MCF 10A (cell line): ENCODE measurements around the gene TNFRSF8. TPM values are rescaled to one million over a fixed set of nuclear protein-coding genes. Genes with fewer than 3 reads are reported as not detected.

Experiments
- BruUV-seq: library from RNA; stranded (reverse); fragments of 400-500 nt; replicated peaks from 2 replicates; lab custom pipeline; 2021; lab: Mats Ljungman, UMichigan
- CTCF ChIA-PET: fragments of 300-600 bp; sonication (Branson Sonifier 250); formaldehyde crosslinking; extraction: SDS; loops from one replicate; lab custom pipeline; 2021; ENCODE audit warnings: antibody characterized with exemption, inconsistent platforms; lab: Yijun Ruan, JAX
- POLR2A ChIA-PET: fragments of 300-600, 350-650 bp; sonication (Branson Sonifier 250); formaldehyde crosslinking; extraction: SDS; loops from one replicate; lab custom pipeline; 2020; ENCODE audit warnings: antibody characterized with exemption, inconsistent platforms; lab: Yijun Ruan, JAX
- DNase-seq: peaks from one replicate; pipeline ENCODE4 v3.0.0-alpha.2; 2018; ENCODE audit not compliant: unreplicated experiment
- H3K27ac Mint-ChIP-seq: one replicate; pipeline ENCODE4 v1.8.0; 2022; ENCODE audit warnings: mild to moderate bottlenecking, low read depth, mixed read lengths; ENCODE audit not compliant: unreplicated experiment
- H3K27me3 Mint-ChIP-seq: one replicate; pipeline ENCODE4 v1.8.0; 2022; ENCODE audit warnings: mixed read lengths; ENCODE audit not compliant: insufficient read depth, unreplicated experiment
- H3K36me3 Mint-ChIP-seq: one replicate; pipeline ENCODE4 v1.8.0; 2022; ENCODE audit warnings: mild to moderate bottlenecking, moderate library complexity, mixed read lengths; ENCODE audit not compliant: insufficient read depth, unreplicated experiment
- H3K4me1 Mint-ChIP-seq: one replicate; pipeline ENCODE4 v1.8.0; 2022; ENCODE audit warnings: mixed read lengths; ENCODE audit not compliant: insufficient read depth, unreplicated experiment
- H3K4me3 Mint-ChIP-seq: one replicate; pipeline ENCODE4 v1.8.0; 2022; ENCODE audit warnings: mild to moderate bottlenecking, moderate library complexity, mixed read lengths; ENCODE audit not compliant: unreplicated experiment
- H3K9me3 Mint-ChIP-seq: one replicate; pipeline ENCODE4 v1.8.0; 2022; ENCODE audit warnings: mixed read lengths; ENCODE audit not compliant: unreplicated experiment
- CTCF ChIP-seq: fragments of 200-600 bp; IDR thresholded peaks from one replicate; pipeline ENCODE4 v1.8.0; 2022; ENCODE audit warnings: antibody characterized with exemption, mild to moderate bottlenecking; ENCODE audit not compliant: unreplicated experiment
- intact Hi-C: fragments of 100-400 bp; cut with micrococcal nuclease; formaldehyde crosslinking; loops from 2 replicates; pipeline ENCODE4 v1.14.1; 2022
- total RNA-seq: library from RNA; stranded (reverse); gene quantifications from 2 replicates; pipeline ENCODE4 v1.2.3, GENCODE V29; 2022

The TNFRSF8 gene
- total RNA-seq, 1 experiment from 2014 or later, result not detected

- H3K27ac Mint-ChIP-seq, result no peak overlapping the region
- intact Hi-C loops, result no loop called here
- no peaks in the 10 kb centered on the region for H3K27me3 Mint-ChIP-seq
- ChIA-PET CTCF (interaction anchor here (0.7 kb wide), 1 partner anchor 12 kb away, joined by 3 read pairs; no protein-coding TSS in a partner anchor), POLR2A (interaction anchor here (1.7 kb wide), 1 partner anchor 40 kb away, joined by 4 read pairs; no protein-coding TSS in a partner anchor)
- no peaks in the 10 kb centered on the region for H3K4me1 Mint-ChIP-seq
- no peaks in the 10 kb centered on the region for H3K9me3 Mint-ChIP-seq
- no peak for DNase-seq
- no peak overlapping the region for H3K4me3 Mint-ChIP-seq
- no peak for TF ChIP-seq CTCF
- H3K36me3 Mint-ChIP-seq, result peaks cover 35% of the 10 kb centered on the region
- no TSS peak for BruUV-seq
Observed at GRCh38 chr1:12022036-12022435, 41.1 kb upstream of the TNFRSF8 start.

GRCh38 chr1:12026586-12026985 lies 36.5 kb upstream of the TNFRSF8 start:
- no peak overlapping the region for H3K27ac Mint-ChIP-seq
- DNase-seq, result no peak
- no peaks in the 10 kb centered on the region for H3K9me3 Mint-ChIP-seq
- H3K36me3 Mint-ChIP-seq, result peaks cover 41% of the 10 kb centered on the region
- BruUV-seq, result no TSS peak
- H3K27me3 Mint-ChIP-seq, result no peaks in the 10 kb centered on the region
- CTCF ChIA-PET, result no interaction called here
- intact Hi-C loops, result no loop called here
- H3K4me1 Mint-ChIP-seq, result no peaks in the 10 kb centered on the region
- no peak for TF ChIP-seq CTCF
- no peak overlapping the region for H3K4me3 Mint-ChIP-seq
- POLR2A ChIA-PET, result no interaction called here

- CTCF ChIA-PET, result no interaction called here
- intact Hi-C loops, result no loop called here
- Mint-ChIP-seq H3K4me1 (no peaks in the 10 kb centered on the region), H3K4me3 (no peak overlapping the region), H3K27me3 (no peaks in the 10 kb centered on the region), H3K27ac (no peak overlapping the region), H3K36me3 (peaks cover 41% of the 10 kb centered on the region), H3K9me3 (no peaks in the 10 kb centered on the region)
- DNase-seq, result no peak
- no TSS peak for BruUV-seq
- TF ChIP-seq CTCF, result no peak
- POLR2A ChIA-PET, result no interaction called here
Observed at GRCh38 chr1:12028248-12028647, 34.9 kb upstream of the TNFRSF8 start.

DNA sequence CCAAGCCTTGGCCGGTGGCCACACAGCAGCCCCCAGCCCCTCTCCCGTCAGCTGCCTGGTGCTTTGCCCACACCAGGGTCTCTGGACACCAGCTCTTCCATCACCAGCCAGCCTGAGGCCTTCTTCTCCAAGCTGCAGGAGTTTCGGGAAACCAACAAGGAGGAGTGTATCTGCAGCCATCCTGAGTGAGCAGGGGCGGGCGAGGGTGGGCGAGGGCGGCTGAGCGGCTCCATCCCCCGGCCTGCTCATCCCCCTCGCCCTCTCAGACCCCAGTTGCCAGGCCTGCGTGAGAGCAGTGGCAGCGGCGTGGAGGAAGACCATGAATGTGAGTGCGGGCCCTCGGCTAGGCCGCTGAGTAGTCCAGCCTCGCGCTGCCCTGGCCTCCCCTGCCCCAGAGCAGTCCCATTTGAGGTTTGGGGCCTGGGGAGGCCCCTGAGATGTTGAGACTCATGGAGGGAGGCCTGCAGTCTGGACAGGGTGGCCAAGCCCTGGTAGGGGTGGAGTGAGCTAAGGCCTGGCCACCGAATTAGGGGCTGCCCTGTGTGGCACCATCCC lies 34.1 kb upstream of the TNFRSF8 start:
- BruUV-seq, result no TSS peak
- Mint-ChIP-seq H3K9me3 (no peaks in the 10 kb centered on the region), H3K27ac (no peak overlapping the region), H3K4me1 (no peaks in the 10 kb centered on the region), H3K27me3 (no peaks in the 10 kb centered on the region), H3K4me3 (no peak overlapping the region), H3K36me3 (peaks cover 36% of the 10 kb centered on the region)
- ChIA-PET POLR2A (no interaction called here), CTCF (no interaction called here)
- no peak for TF ChIP-seq CTCF
- intact Hi-C loops, result no loop called here
- DNase-seq, result no peak
